Astrocyte (in vitro differentiated cells and primary cell): ENCODE data around the gene POGZ. TPM values are rescaled to one million over a fixed set of nuclear protein-coding genes. Genes with fewer than 3 reads are reported as not detected.
A peak's percentile ranks its signal among the peaks of the same experiment; 100 is the strongest.

ENCODE experiments used
- DNase-seq: peaks from one replicate; pipeline ENCODE4 v3.0.0-alpha.2; 2010; ENCODE audit warnings: low read depth
- FAIRE-seq: peaks from 2 replicates; lab custom pipeline; 2011; peaks lifted over from hg19 to GRCh38; lab: Jason Lieb, UNC
- H2AFZ ChIP-seq: 2 replicates; pipeline ENCODE4 v1.6.0; 2012; ENCODE audit warnings: low read depth, low read length, inconsistent platforms
- H3K27ac ChIP-seq: 2 replicates; pipeline ENCODE4 v1.5.1; 2011; ENCODE audit warnings: low read depth, low read length, inconsistent platforms
- H3K27me3 ChIP-seq: 2 replicates; pipeline ENCODE4 v1.6.0; 2011; ENCODE audit warnings: low read length, inconsistent platforms; ENCODE audit not compliant: insufficient read depth
- H3K36me3 ChIP-seq: 2 replicates; pipeline ENCODE4 v1.5.1; 2011; ENCODE audit warnings: low read length, inconsistent platforms; ENCODE audit not compliant: insufficient read depth
- H3K4me1 ChIP-seq: 2 replicates; pipeline ENCODE4 v1.5.1; 2011; ENCODE audit warnings: low read length, inconsistent platforms; ENCODE audit not compliant: insufficient read depth
- H3K4me2 ChIP-seq: 2 replicates; pipeline ENCODE4 v1.6.0; 2012; ENCODE audit warnings: low read length, inconsistent platforms
- H3K4me3 ChIP-seq: 2 replicates; pipeline ENCODE4 v1.5.1; 2011; ENCODE audit warnings: low read depth, mild to moderate bottlenecking, low read length, inconsistent platforms; ENCODE audit not compliant: insufficient read depth
- H3K79me2 ChIP-seq: 2 replicates; pipeline ENCODE4 v1.6.0; 2012; ENCODE audit warnings: mild to moderate bottlenecking, low read length, inconsistent platforms; ENCODE audit not compliant: insufficient read depth
- H3K9ac ChIP-seq: 2 replicates; pipeline ENCODE4 v1.6.0; 2012; ENCODE audit warnings: mild to moderate bottlenecking, low read length, inconsistent platforms
- H3K9me3 ChIP-seq: 2 replicates; pipeline ENCODE4 v1.5.1; 2012; ENCODE audit warnings: low read depth, mild to moderate bottlenecking, low read length, inconsistent platforms; ENCODE audit not compliant: insufficient read depth
- H4K20me1 ChIP-seq: 2 replicates; pipeline ENCODE4 v1.6.0; 2012; ENCODE audit warnings: low read length, inconsistent platforms; ENCODE audit not compliant: insufficient read depth
- H3K27ac Mint-ChIP-seq: one replicate; pipeline ENCODE4 v1.8.0; 2021; ENCODE audit warnings: mild to moderate bottlenecking, mixed read lengths; ENCODE audit not compliant: unreplicated experiment
- H3K27me3 Mint-ChIP-seq: one replicate; pipeline ENCODE4 v1.8.0; 2021; ENCODE audit warnings: low read depth, mixed read lengths; ENCODE audit not compliant: unreplicated experiment
- H3K36me3 Mint-ChIP-seq: one replicate; pipeline ENCODE4 v1.8.0; 2021; ENCODE audit warnings: low read depth, mixed read lengths; ENCODE audit not compliant: unreplicated experiment
- H3K4me1 Mint-ChIP-seq: one replicate; pipeline ENCODE4 v1.8.0; 2021; ENCODE audit warnings: low read depth, mixed read lengths; ENCODE audit not compliant: unreplicated experiment
- H3K4me3 Mint-ChIP-seq: one replicate; pipeline ENCODE4 v1.8.0; 2021; ENCODE audit warnings: mild to moderate bottlenecking, moderate library complexity, mixed read lengths; ENCODE audit not compliant: unreplicated experiment
- H3K9me3 Mint-ChIP-seq: one replicate; pipeline ENCODE4 v1.8.0; 2021; ENCODE audit warnings: mild to moderate bottlenecking, mixed read lengths; ENCODE audit not compliant: unreplicated experiment
- EZH2 ChIP-seq: IDR thresholded peaks from 2 replicates; pipeline ENCODE4 v1.6.1; 2012; ENCODE audit warnings: mild to moderate bottlenecking, low read length, inconsistent platforms; ENCODE audit not compliant: insufficient read depth
- total RNA-seq: library from RNA; stranded (reverse); gene quantifications from 2 replicates; pipeline ENCODE4 v1.2.1, GENCODE V29; 2021
- TF ChIP-seq, protein P1 (sequence below): IDR thresholded peaks from 2 replicates; pipeline ENCODE4 v1.5.1; 2011; ENCODE audit warnings: low read depth, mild to moderate bottlenecking, inconsistent platforms, low read length, moderate library complexity; ENCODE audit not compliant: insufficient read depth

POGZ gene
- total RNA-seq, 1 donor from 2014 or later, result 63.9 TPM

DNA sequence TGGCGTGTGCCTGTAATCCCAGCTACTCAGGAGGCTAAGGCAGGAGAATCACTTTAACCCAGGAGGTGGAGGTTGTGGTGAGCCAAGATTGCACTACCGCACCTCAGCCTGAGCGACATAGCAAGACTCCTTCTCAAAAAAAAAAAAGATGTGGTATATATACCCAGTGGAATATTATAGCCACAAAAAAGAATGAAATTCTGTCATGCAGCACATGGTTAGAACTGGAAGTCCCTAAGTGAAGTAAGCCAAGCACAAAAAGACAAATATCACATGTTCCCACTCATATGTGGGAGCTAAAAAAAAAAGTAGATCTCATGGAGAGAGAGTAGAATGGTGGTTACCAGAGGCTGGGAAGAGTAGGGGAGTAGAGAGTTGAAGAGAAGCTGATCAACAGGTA, 41.2 kb downstream of the POGZ start:
- H3K9me3 ChIP-seq, result no peaks in the 10 kb centered on the region
- H3K27ac ChIP-seq, result no peak overlapping the region
- H3K27me3 ChIP-seq, result no peaks in the 10 kb centered on the region
- peaks cover 9% of the 10 kb centered on the region for H4K20me1 ChIP-seq
- DNase-seq, result no peak
- H3K27me3 Mint-ChIP-seq, result no peaks in the 10 kb centered on the region
- no peak overlapping the region for H3K4me3 Mint-ChIP-seq
- H3K36me3 ChIP-seq, result peaks cover 24% of the 10 kb centered on the region
- H3K4me1 ChIP-seq, result no peaks in the 10 kb centered on the region
- peaks cover 5% of the 10 kb centered on the region for H3K36me3 Mint-ChIP-seq
- no peak overlapping the region for H3K27ac Mint-ChIP-seq
- no peak overlapping the region for H3K9ac ChIP-seq
- TF ChIP-seq EZH2, result no peak
- TF ChIP-seq, protein P1, sequence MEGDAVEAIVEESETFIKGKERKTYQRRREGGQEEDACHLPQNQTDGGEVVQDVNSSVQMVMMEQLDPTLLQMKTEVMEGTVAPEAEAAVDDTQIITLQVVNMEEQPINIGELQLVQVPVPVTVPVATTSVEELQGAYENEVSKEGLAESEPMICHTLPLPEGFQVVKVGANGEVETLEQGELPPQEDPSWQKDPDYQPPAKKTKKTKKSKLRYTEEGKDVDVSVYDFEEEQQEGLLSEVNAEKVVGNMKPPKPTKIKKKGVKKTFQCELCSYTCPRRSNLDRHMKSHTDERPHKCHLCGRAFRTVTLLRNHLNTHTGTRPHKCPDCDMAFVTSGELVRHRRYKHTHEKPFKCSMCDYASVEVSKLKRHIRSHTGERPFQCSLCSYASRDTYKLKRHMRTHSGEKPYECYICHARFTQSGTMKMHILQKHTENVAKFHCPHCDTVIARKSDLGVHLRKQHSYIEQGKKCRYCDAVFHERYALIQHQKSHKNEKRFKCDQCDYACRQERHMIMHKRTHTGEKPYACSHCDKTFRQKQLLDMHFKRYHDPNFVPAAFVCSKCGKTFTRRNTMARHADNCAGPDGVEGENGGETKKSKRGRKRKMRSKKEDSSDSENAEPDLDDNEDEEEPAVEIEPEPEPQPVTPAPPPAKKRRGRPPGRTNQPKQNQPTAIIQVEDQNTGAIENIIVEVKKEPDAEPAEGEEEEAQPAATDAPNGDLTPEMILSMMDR, result no peak
- no peak for FAIRE-seq
- H3K9me3 Mint-ChIP-seq, result no peaks in the 10 kb centered on the region
- peaks cover 2% of the 10 kb centered on the region for H3K79me2 ChIP-seq
- no peak overlapping the region for H3K4me3 ChIP-seq
- no peaks in the 10 kb centered on the region for H3K4me1 Mint-ChIP-seq
- H3K4me2 ChIP-seq, result no peak overlapping the region
- no peak overlapping the region for H2AFZ ChIP-seq

- Histone ChIP-seq H3K4me3 (no peak overlapping the region), H3K36me3 (peaks cover 26% of the 10 kb centered on the region), H3K9ac (no peak overlapping the region), H3K27ac (no peak overlapping the region), H3K4me2 (no peak overlapping the region), H3K27me3 (no peaks in the 10 kb centered on the region), H3K4me1 (no peaks in the 10 kb centered on the region), H4K20me1 (peaks cover 9% of the 10 kb centered on the region), H2AFZ (no peak overlapping the region), H3K79me2 (peaks cover 2% of the 10 kb centered on the region), H3K9me3 (no peaks in the 10 kb centered on the region)
- DNase-seq, result peak; percentile 9
- no peaks in the 10 kb centered on the region for H3K27me3 Mint-ChIP-seq
- no peak overlapping the region for H3K27ac Mint-ChIP-seq
- no peak for TF ChIP-seq EZH2
- TF ChIP-seq, protein P1, result no peak
- H3K4me1 Mint-ChIP-seq, result no peaks in the 10 kb centered on the region
- H3K4me3 Mint-ChIP-seq, result no peak overlapping the region
- H3K9me3 Mint-ChIP-seq, result no peaks in the 10 kb centered on the region
- no peak for FAIRE-seq
- H3K36me3 Mint-ChIP-seq, result peaks cover 7% of the 10 kb centered on the region
These were observed 43.1 kb downstream of the POGZ start for GRCh38 chr1:151416231-151416630.

DNA sequence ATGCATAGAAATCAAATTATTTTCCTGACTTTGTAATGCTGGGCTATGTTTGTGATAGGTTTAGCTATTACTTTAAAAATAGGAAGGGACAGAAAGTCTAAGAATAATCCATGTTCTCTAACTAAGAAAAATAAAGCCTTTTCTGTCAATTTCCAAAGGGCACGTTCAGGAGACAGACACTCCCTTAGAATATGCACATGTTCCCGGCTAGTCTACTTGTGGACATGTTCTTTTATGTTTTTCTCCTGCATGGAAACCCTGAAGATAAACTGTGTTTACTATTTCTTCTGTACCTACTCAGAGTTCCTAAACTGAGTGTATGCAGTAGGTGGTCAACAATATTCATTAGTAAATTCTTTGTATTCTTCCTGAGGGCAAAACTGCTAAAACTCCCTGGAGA, 47.4 kb downstream of the POGZ start:
- H3K36me3 ChIP-seq, result peaks cover 50% of the 10 kb centered on the region
- no peaks in the 10 kb centered on the region for H3K27me3 Mint-ChIP-seq
- H3K27me3 ChIP-seq, result no peaks in the 10 kb centered on the region
- no peak overlapping the region for H2AFZ ChIP-seq
- peaks cover 16% of the 10 kb centered on the region for H3K36me3 Mint-ChIP-seq
- no peak overlapping the region for H3K27ac ChIP-seq
- peaks cover 6% of the 10 kb centered on the region for H4K20me1 ChIP-seq
- peaks cover 5% of the 10 kb centered on the region for H3K4me1 Mint-ChIP-seq
- no peak overlapping the region for H3K9ac ChIP-seq
- H3K4me1 ChIP-seq, result no peaks in the 10 kb centered on the region
- no peak for DNase-seq
- no peaks in the 10 kb centered on the region for H3K9me3 ChIP-seq
- H3K27ac Mint-ChIP-seq, result no peak overlapping the region
- no peak overlapping the region for H3K4me3 Mint-ChIP-seq
- H3K79me2 ChIP-seq, result peaks cover 2% of the 10 kb centered on the region
- H3K4me2 ChIP-seq, result no peak overlapping the region
- no peak overlapping the region for H3K4me3 ChIP-seq
- no peak for FAIRE-seq
- TF ChIP-seq EZH2, result no peak
- TF ChIP-seq, protein P1, result no peak
- no peaks in the 10 kb centered on the region for H3K9me3 Mint-ChIP-seq
